H1 (cell line): Measurements from ENCODE around the gene ST6GALNAC4. TPM values are rescaled to one million over a fixed set of nuclear protein-coding genes. Genes with fewer than 3 reads are reported as not detected.
A peak's percentile ranks its signal among the peaks of the same experiment; 100 is the strongest.

Source experiments
- BACH1 ChIP-seq: IDR thresholded peaks from 2 replicates; pipeline ENCODE4 v1.6.1; 2012; ENCODE audit warnings: low read length, improper control_type of control experiment
- CBX8 ChIP-seq: fragments of 300-800, 300-1000 bp; sonication (generic); IDR thresholded peaks from 2 replicates; pipeline ENCODE4 v1.7.1; 2016; ENCODE audit warnings: low read depth, low read length, borderline replicate concordance
- CHD1 ChIP-seq: IDR thresholded peaks from 2 replicates; pipeline ENCODE4 v1.6.1; 2012; ENCODE audit warnings: low read depth, low read length, improper control_type of control experiment
- CTCF ChIP-seq, 3 experiments: IDR thresholded peaks; 1 replicate in 2 of 3; 2 replicates in 1 of 3; pipeline versions ENCODE4 v1.5.1 to v1.6.1; 2011; ENCODE audit warnings: low read length in 3 of 3, mild to moderate bottlenecking in 3 of 3, inconsistent platforms in 2 of 3, low read depth in 1 of 3, moderate library complexity in 1 of 3; ENCODE audit not compliant: insufficient read depth in 1 of 3; ENCODE audit errors: control extremely low read depth in 1 of 3
- E2F6 ChIP-seq: IDR thresholded peaks from 2 replicates; pipeline ENCODE4 v1.6.1; 2012; ENCODE audit warnings: inconsistent platforms
- EGR1 ChIP-seq: IDR thresholded peaks from 2 replicates; pipeline ENCODE4 v1.6.1; 2011; ENCODE audit warnings: low read depth, low read length, borderline replicate concordance
- JUN ChIP-seq: IDR thresholded peaks from 2 replicates; pipeline ENCODE4 v1.6.1; 2011; ENCODE audit warnings: low read depth, mild to moderate bottlenecking, improper control_type of control experiment, low read length
- JUND ChIP-seq: IDR thresholded peaks from 2 replicates; pipeline ENCODE4 v1.6.1; 2011; ENCODE audit warnings: mild to moderate bottlenecking, improper control_type of control experiment, low read length
- KDM1A ChIP-seq: fragments of 200-600, 300-600 bp; sonication (generic); IDR thresholded peaks from 2 replicates; pipeline ENCODE4 v1.7.1; 2016; ENCODE audit warnings: mild to moderate bottlenecking, low read length, borderline replicate concordance
- MAX ChIP-seq: IDR thresholded peaks from 2 replicates; pipeline ENCODE4 v1.6.1; 2012; ENCODE audit warnings: inconsistent platforms
- NRF1 ChIP-seq: IDR thresholded peaks from 2 replicates; pipeline ENCODE4 v1.6.1; 2011; ENCODE audit warnings: mild to moderate bottlenecking, low read depth, low read length, improper control_type of control experiment
- PHF8 ChIP-seq: fragments of 200-600 bp; sonication (generic); conservative IDR thresholded peaks from 2 replicates; pipeline ENCODE4 v1.7.1; 2012; ENCODE audit warnings: low read depth, mild to moderate bottlenecking, inconsistent platforms, low read length, moderate library complexity
- POLR2AphosphoS5 ChIP-seq: IDR thresholded peaks from 2 replicates; pipeline ENCODE4 v1.6.1; 2011; ENCODE audit warnings: low read depth, low read length
- POU5F1 ChIP-seq: IDR thresholded peaks from 2 replicates; pipeline ENCODE4 v1.6.1; 2011; ENCODE audit warnings: low read depth, mild to moderate bottlenecking, low read length, moderate library complexity
- RBBP5 ChIP-seq: IDR thresholded peaks from 2 replicates; pipeline ENCODE4 v1.7.1; 2012; ENCODE audit warnings: low read depth, mild to moderate bottlenecking, inconsistent platforms, low read length, moderate library complexity, borderline replicate concordance
- SP1 ChIP-seq: IDR thresholded peaks from 2 replicates; pipeline ENCODE4 v1.6.1; 2011; ENCODE audit warnings: low read depth, low read length
- SRF ChIP-seq: IDR thresholded peaks from 2 replicates; pipeline ENCODE4 v1.6.1; 2011; ENCODE audit warnings: mild to moderate bottlenecking, low read depth, low read length, moderate library complexity
- TEAD4 ChIP-seq: IDR thresholded peaks from 2 replicates; pipeline ENCODE4 v1.6.1; 2012; ENCODE audit warnings: low read depth, low read length, inconsistent platforms, mixed read lengths
- polyA plus RNA-seq, 7 experiments: library from polyadenylated mRNA; depleted of rRNA in 3 of 7; stranded (reverse) in 5 of 7; unstranded in 2 of 7; fragments of >200 nt in 5 of 7; fragments of 200-250 nt in 2 of 7; gene quantifications; 1 replicate in 5 of 7; 2 replicates in 1 of 7; 4 replicates in 1 of 7; pipeline versions ENCODE4 v1.2.1 to v1.2.3, GENCODE V29; 2011 to 2013; ENCODE audit warnings: missing spikeins in 2 of 7, mixed read lengths in 2 of 7
- total RNA-seq: library from RNA; stranded (reverse); fragmentation: NEBNext Ultra II Directional; extraction: Animal tissue kit (Norgen Biotek cat#: 25700); gene quantifications from 2 replicates; pipeline ENCODE4 v1.2.1, GENCODE V29; 2021
- TF ChIP-seq, protein P1 (sequence below): IDR thresholded peaks from 2 replicates; pipeline ENCODE4 v1.6.1; 2012; ENCODE audit warnings: low read length, inconsistent platforms

The ST6GALNAC4 gene
- total and polyA plus RNA-seq, 2 of the 8 experiments (the other 6 are each of a cell fraction or from before 2014, with no cell fraction given): 21.8 to 34.1 TPM

DNA sequence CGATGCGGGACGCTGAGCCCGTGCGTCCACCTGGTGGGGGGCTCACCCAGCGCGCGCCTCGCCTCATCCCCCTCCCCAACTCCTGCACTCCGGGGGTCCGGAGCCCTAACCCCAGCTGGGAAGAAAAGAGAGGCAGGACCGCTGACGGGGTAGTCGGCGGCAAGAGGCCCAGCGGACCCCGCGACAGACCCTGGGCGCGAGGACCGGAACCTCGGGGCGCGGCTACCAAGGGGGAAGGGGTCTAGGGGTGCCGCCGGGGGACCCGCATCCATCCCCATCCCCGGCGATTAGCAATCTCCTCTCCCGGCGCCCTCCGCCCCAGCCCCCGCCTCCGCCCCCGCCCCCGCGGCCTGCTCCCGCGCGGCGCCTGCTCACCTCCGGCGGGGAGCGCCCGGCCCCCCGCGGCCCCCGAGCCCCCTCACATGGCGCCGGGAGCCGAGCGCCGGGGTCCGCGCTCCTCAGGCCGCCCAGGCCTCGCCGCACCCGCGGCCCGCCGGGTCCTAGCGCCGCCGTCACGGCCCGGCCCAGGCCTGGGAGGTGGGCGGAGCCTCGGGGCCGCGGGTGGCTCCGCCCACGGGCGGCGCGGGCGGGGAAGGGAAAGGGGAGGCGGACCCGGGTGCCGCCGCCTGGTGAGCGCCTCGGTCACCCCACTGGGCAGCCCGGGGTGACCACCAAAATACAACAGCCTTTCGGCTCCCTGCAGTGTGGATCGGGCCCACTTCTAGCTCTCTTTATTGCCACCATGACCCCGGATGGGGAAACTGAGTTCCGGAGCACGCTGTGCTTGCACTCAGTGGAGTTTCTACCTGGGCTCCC, 17.5 kb downstream of the ST6GALNAC4 start, which contains the start of gene ST6GALNAC6 (continued):
- no peak for TF ChIP-seq JUN
- no peak for TF ChIP-seq E2F6
- no peak for TF ChIP-seq CTCF (IDR thresholded peaks at IDR 0.05; ENCODE audit: control extremely low read depth in 1 of 3, insufficient read depth in 1 of 3, low read depth in 1 of 3, low read length in 3 of 3)
- TF ChIP-seq JUND: no peak
- TF ChIP-seq POLR2AphosphoS5: peak; percentile 30; the same call in 1 of the 2 replicates
- no peak for TF ChIP-seq KDM1A
- TF ChIP-seq RBBP5: 0 out of 2 replicates have a peak, but pooled peaks have one; percentile 20
- TF ChIP-seq CBX8: no peak
- TF ChIP-seq SRF: no peak
- TF ChIP-seq NRF1: no peak
- TF ChIP-seq TEAD4: no peak
- TF ChIP-seq MAX: no peak
- peak; percentile 83 for TF ChIP-seq EGR1
- 0 out of 2 replicates have a peak, but pooled peaks have one; percentile 16 for TF ChIP-seq BACH1
- TF ChIP-seq SP1: no peak
- no peak for TF ChIP-seq CHD1
- TF ChIP-seq PHF8: peak; percentile 54; the same call in 1 of the 2 replicates
- TF ChIP-seq, protein P1, sequence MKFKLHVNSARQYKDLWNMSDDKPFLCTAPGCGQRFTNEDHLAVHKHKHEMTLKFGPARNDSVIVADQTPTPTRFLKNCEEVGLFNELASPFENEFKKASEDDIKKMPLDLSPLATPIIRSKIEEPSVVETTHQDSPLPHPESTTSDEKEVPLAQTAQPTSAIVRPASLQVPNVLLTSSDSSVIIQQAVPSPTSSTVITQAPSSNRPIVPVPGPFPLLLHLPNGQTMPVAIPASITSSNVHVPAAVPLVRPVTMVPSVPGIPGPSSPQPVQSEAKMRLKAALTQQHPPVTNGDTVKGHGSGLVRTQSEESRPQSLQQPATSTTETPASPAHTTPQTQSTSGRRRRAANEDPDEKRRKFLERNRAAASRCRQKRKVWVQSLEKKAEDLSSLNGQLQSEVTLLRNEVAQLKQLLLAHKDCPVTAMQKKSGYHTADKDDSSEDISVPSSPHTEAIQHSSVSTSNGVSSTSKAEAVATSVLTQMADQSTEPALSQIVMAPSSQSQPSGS: no peak
- no peak for TF ChIP-seq POU5F1
